DND-41 (cell line): ENCODE results near the gene FAM53B.

ENCODE experiments used
- CTCF ChIP-seq: IDR thresholded peaks from 2 replicates; pipeline ENCODE4 v1.5.1; 2012; ENCODE audit warnings: borderline replicate concordance, low read length, moderate library complexity, mild to moderate bottlenecking; ENCODE audit not compliant: poor library complexity, severe bottlenecking; ENCODE audit errors: extremely low read depth
- EZH2 ChIP-seq: IDR thresholded peaks from 3 replicates; pipeline ENCODE4 v1.6.1; 2012; ENCODE audit warnings: borderline replicate concordance, low read depth, mild to moderate bottlenecking, moderate library complexity, low read length, inconsistent platforms; ENCODE audit not compliant: severe bottlenecking

- TF ChIP-seq CTCF (no peak), EZH2 (no peak)
Measured at GRCh38 chr10:124570646-124571045, 173.5 kb downstream of the FAM53B start.
